Activated naive CD4-positive, alpha-beta T cell treated with anti-CD3 and anti-CD28 coated beads, Interleukin-2, amount 10 ng/mL, durations not matched to agents 7 days and 5 days (primary cell): ENCODE measurements around the gene MCAT.

Experiments
- CTCF ChIA-PET: fragments of 350-600 bp; sonication (Branson Sonifier 250); formaldehyde crosslinking; loops from one replicate; lab custom pipeline; 2021; ENCODE audit warnings: antibody characterized with exemption; lab: Charles Lee
- DNase-seq: peaks from one replicate; pipeline ENCODE4 v3.0.0-alpha.2; 2020
- H3K27ac Mint-ChIP-seq: one replicate; pipeline ENCODE4 v1.8.0; 2021; ENCODE audit warnings: mild to moderate bottlenecking, moderate library complexity, mixed read lengths
- H3K27me3 Mint-ChIP-seq: one replicate; pipeline ENCODE4 v1.8.0; 2021; ENCODE audit warnings: mild to moderate bottlenecking, mixed read lengths
- H3K36me3 Mint-ChIP-seq: one replicate; pipeline ENCODE4 v1.8.0; 2021; ENCODE audit warnings: mixed read lengths
- H3K4me1 Mint-ChIP-seq: one replicate; pipeline ENCODE4 v1.8.0; 2021; ENCODE audit warnings: mixed read lengths
- H3K4me3 Mint-ChIP-seq: one replicate; pipeline ENCODE4 v1.8.0; 2021; ENCODE audit warnings: mild to moderate bottlenecking, moderate library complexity, mixed read lengths
- H3K9me3 Mint-ChIP-seq: one replicate; pipeline ENCODE4 v1.8.0; 2021; ENCODE audit warnings: mixed read lengths

Gene MCAT

GRCh38 chr22:43142880-43143562, at the start of gene MCAT:
TSS of gene MCAT (minus strand) at chr22:43143398. CDS start at chr22:43143348, 50 bp downstream.
- Mint-ChIP-seq H3K27ac (peak within 1 kb of the TSS; percentile 89), H3K4me1 (peaks cover 47% of the 10 kb centered on the region), H3K36me3 (peaks cover 6% of the 10 kb centered on the region), H3K4me3 (peak within 1 kb of the TSS; percentile 86), H3K9me3 (no peaks in the 10 kb centered on the region), H3K27me3 (no peaks in the 10 kb centered on the region)
- CTCF ChIA-PET, result interaction anchor here (0.9 kb wide), 1 partner anchor 44 kb away, joined by 4 read pairs; no protein-coding TSS in a partner anchor
- peak; percentile 85 for DNase-seq

GRCh38 chr22:43191831-43192230, 48.6 kb upstream of the MCAT start:
- Mint-ChIP-seq H3K36me3 (peaks cover 3% of the 10 kb centered on the region), H3K4me1 (peaks cover 9% of the 10 kb centered on the region), H3K27ac (no peak overlapping the region), H3K9me3 (peaks cover 10% of the 10 kb centered on the region), H3K4me3 (no peak overlapping the region), H3K27me3 (peaks cover 21% of the 10 kb centered on the region)
- CTCF ChIA-PET, result interaction anchor here (0.6 kb wide), 1 partner anchor 1150 kb away, joined by 3 read pairs; no protein-coding TSS in a partner anchor
- no peak for DNase-seq

GRCh38 chr22:43188829-43189545, 45.8 kb upstream of the MCAT start:
- CTCF ChIA-PET, result no interaction called here
- Mint-ChIP-seq H3K4me1 (peaks cover 29% of the 10 kb centered on the region), H3K9me3 (peaks cover 10% of the 10 kb centered on the region), H3K27me3 (peaks cover 16% of the 10 kb centered on the region), H3K4me3 (peak overlapping the region; percentile 23), H3K27ac (peak overlapping the region; percentile 67), H3K36me3 (peaks cover 9% of the 10 kb centered on the region)
- no peak for DNase-seq

GRCh38 chr22:43187171-43188099, 44.2 kb upstream of the MCAT start:
- Mint-ChIP-seq H3K27ac (peak overlapping the region; percentile 97), H3K36me3 (peaks cover 9% of the 10 kb centered on the region), H3K4me3 (peak overlapping the region; percentile 77), H3K4me1 (peaks cover 36% of the 10 kb centered on the region), H3K9me3 (peaks cover 10% of the 10 kb centered on the region), H3K27me3 (peaks cover 16% of the 10 kb centered on the region)
- DNase-seq, result peak; percentile 97
- CTCF ChIA-PET, result interaction anchor here (0.5 to 1.6 kb wide), 9 partner anchors 14 to 411 kb away, joined by 3 to 4 read pairs (median 3); no protein-coding TSS in a partner anchor

GRCh38 chr22:43186272-43187170, 43.3 kb upstream of the MCAT start, which contains the start of gene TTLL12:
TSS of gene TTLL12 (minus strand) at chr22:43187134. CDS start at chr22:43187069, 65 bp downstream.
- Mint-ChIP-seq H3K27me3 (peaks cover 16% of the 10 kb centered on the region), H3K4me3 (peak within 1 kb of the TSS; percentile 78), H3K36me3 (peaks cover 9% of the 10 kb centered on the region), H3K4me1 (peaks cover 36% of the 10 kb centered on the region), H3K9me3 (peaks cover 8% of the 10 kb centered on the region), H3K27ac (peak within 1 kb of the TSS; percentile 97)
- peak; percentile 71 for DNase-seq
- CTCF ChIA-PET, result interaction anchor here (0.6 to 1.3 kb wide), 5 partner anchors 40 to 160 kb away, joined by 3 to 5 read pairs (median 3); no protein-coding TSS in a partner anchor

GRCh38 chr22:43185860-43186261, 42.7 kb upstream of the MCAT start:
- H3K4me3 Mint-ChIP-seq, result peak overlapping the region; percentile 78

GRCh38 chr22:43183496-43184277, 40.5 kb upstream of the MCAT start:
- Mint-ChIP-seq H3K9me3 (no peaks in the 10 kb centered on the region), H3K4me3 (no peak overlapping the region), H3K4me1 (peaks cover 34% of the 10 kb centered on the region), H3K27me3 (peaks cover 5% of the 10 kb centered on the region), H3K36me3 (peaks cover 18% of the 10 kb centered on the region), H3K27ac (no peak overlapping the region)
- CTCF ChIA-PET, result interaction anchor here (1.1 kb wide), 1 partner anchor 561 kb away, joined by 3 read pairs; no protein-coding TSS in a partner anchor
- DNase-seq, result no peak

More at GRCh38 chr22:43185860-43186261, 42.7 kb upstream of the MCAT start:
- peaks cover 36% of the 10 kb centered on the region for H3K4me1 Mint-ChIP-seq
- H3K27ac Mint-ChIP-seq, result peak overlapping the region; percentile 78
- peaks cover 7% of the 10 kb centered on the region for H3K36me3 Mint-ChIP-seq
- peaks cover 2% of the 10 kb centered on the region for H3K9me3 Mint-ChIP-seq
- DNase-seq, result no peak
- peaks cover 10% of the 10 kb centered on the region for H3K27me3 Mint-ChIP-seq
- CTCF ChIA-PET, result interaction anchor here (1.2 to 1.3 kb wide), 2 partner anchors 126 to 161 kb away, joined by 3 to 5 read pairs; no protein-coding TSS in a partner anchor

- no peak overlapping the region for H3K27ac Mint-ChIP-seq
- no peak for DNase-seq
- no peak overlapping the region for H3K4me3 Mint-ChIP-seq
- CTCF ChIA-PET, result no interaction called here
- peaks cover 3% of the 10 kb centered on the region for H3K27me3 Mint-ChIP-seq
- H3K4me1 Mint-ChIP-seq, result peaks cover 29% of the 10 kb centered on the region
- H3K9me3 Mint-ChIP-seq, result no peaks in the 10 kb centered on the region
- peaks cover 23% of the 10 kb centered on the region for H3K36me3 Mint-ChIP-seq
Observed at GRCh38 chr22:43182726-43183125, 39.5 kb upstream of the MCAT start.

GRCh38 chr22:43182118-43182517, 38.9 kb upstream of the MCAT start:
- Mint-ChIP-seq H3K9me3 (no peaks in the 10 kb centered on the region), H3K4me1 (peaks cover 27% of the 10 kb centered on the region), H3K27ac (no peak overlapping the region), H3K36me3 (peaks cover 24% of the 10 kb centered on the region), H3K27me3 (no peaks in the 10 kb centered on the region), H3K4me3 (no peak overlapping the region)
- DNase-seq, result no peak
- CTCF ChIA-PET, result no interaction called here

GRCh38 chr22:43181321-43182076, 38.3 kb upstream of the MCAT start:
- no peak overlapping the region for H3K4me3 Mint-ChIP-seq
- H3K27ac Mint-ChIP-seq, result no peak overlapping the region
- peaks cover 27% of the 10 kb centered on the region for H3K4me1 Mint-ChIP-seq
- H3K9me3 Mint-ChIP-seq, result no peaks in the 10 kb centered on the region
- no peak for DNase-seq
- H3K27me3 Mint-ChIP-seq, result no peaks in the 10 kb centered on the region
- H3K36me3 Mint-ChIP-seq, result peaks cover 24% of the 10 kb centered on the region
- CTCF ChIA-PET, result no interaction called here

GRCh38 chr22:43180670-43181069, 37.5 kb upstream of the MCAT start:
- H3K4me3 Mint-ChIP-seq, result no peak overlapping the region

GRCh38 chr22:43179911-43180195, 36.7 kb upstream of the MCAT start:
- CTCF ChIA-PET, result no interaction called here
- peaks cover 25% of the 10 kb centered on the region for H3K36me3 Mint-ChIP-seq
- H3K4me3 Mint-ChIP-seq, result no peak overlapping the region
- DNase-seq, result no peak
- no peaks in the 10 kb centered on the region for H3K9me3 Mint-ChIP-seq
- no peaks in the 10 kb centered on the region for H3K27me3 Mint-ChIP-seq
- H3K4me1 Mint-ChIP-seq, result peaks cover 16% of the 10 kb centered on the region
- no peak overlapping the region for H3K27ac Mint-ChIP-seq

More at GRCh38 chr22:43180670-43181069, 37.5 kb upstream of the MCAT start:
- Mint-ChIP-seq H3K36me3 (peaks cover 25% of the 10 kb centered on the region), H3K27ac (no peak overlapping the region), H3K9me3 (no peaks in the 10 kb centered on the region), H3K27me3 (no peaks in the 10 kb centered on the region), H3K4me1 (peaks cover 22% of the 10 kb centered on the region)
- CTCF ChIA-PET, result no interaction called here
- DNase-seq, result no peak
